Hippocampal formation (tissue), 2 donors: ENCODE results near the gene NEK4.
"Not testable (repeated sequence)": the region's sequence is repeated elsewhere in the genome, so short reads cannot be mapped to it uniquely, and the experiment has no call there.

Source experiments
- DNase-seq, 2 donors: peaks; one replicate each; lab custom pipeline; 2025; lab: John Stamatoyannopoulos, UW

NEK4 gene

GRCh38 chr3:52696830-52697631 is 73.7 kb downstream of the NEK4 start:
- no peak for DNase-seq

DNA sequence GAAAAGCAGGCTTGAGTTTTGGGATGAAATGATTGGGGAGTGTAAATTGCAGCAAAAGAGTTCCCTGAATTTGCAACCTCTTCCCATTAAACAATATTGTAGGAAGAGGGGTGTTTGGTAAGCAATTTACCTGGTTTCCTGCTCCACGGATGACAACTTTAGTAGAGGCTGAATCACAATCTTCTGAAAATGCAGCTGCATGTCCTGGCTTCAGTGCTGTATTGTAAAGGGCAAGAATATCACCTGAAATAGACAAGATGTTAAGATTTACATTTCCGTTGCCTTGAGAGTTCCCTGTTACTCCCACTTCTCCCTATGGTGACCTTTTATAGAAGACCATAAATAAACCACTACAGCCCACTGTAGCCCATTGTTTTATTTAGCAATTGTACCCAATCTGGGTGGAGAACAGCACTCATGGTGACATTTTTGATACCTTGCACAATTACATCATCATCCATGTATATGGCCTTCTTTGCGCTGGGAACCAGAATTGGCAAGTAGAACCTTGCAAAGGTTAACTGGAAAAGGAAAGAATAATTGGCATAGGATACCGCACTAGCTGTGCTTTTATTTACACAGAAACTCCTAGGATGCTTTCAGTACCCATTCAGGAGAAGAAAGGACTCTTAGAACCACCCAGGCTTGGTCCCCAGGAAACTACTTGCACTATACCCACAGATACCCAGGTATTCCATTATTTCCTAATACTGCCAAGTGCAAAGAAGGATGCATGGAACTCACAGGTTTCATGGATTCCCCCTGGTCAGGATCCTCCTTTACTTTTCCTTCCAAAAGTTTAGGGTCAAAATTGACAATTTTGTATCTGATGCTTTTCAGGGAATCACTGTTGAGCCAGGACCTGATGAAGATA is 74.7 kb downstream of the NEK4 start:
- no peak for DNase-seq

GRCh38 chr3:52694528-52695189 is 76.1 kb downstream of the NEK4 start:
- peak in 1 of 2 donors; percentile 9 for DNase-seq

DNA sequence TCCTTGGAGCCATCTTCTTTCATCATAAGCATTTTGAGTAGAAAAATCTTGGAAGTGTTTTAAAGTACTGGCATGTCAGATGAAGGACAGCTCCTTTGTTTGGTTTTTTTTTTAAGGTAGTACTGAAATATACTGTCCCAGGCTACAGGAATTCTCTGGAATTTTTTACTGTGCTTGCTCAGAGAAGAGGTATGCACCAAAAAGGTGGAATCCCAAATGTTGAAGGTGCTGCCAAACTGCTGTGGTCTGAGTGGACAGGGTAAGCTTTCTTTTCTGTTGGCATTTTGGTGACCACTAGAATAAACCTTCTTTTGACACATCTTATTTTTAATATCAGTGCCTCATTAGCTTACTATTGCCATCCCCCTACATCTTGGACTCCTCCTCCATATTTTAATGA is 77.7 kb downstream of the NEK4 start:
- no peak for DNase-seq

- no peak for DNase-seq
Measured at GRCh38 chr3:52690560-52690959, 80.2 kb downstream of the NEK4 start.

DNA sequence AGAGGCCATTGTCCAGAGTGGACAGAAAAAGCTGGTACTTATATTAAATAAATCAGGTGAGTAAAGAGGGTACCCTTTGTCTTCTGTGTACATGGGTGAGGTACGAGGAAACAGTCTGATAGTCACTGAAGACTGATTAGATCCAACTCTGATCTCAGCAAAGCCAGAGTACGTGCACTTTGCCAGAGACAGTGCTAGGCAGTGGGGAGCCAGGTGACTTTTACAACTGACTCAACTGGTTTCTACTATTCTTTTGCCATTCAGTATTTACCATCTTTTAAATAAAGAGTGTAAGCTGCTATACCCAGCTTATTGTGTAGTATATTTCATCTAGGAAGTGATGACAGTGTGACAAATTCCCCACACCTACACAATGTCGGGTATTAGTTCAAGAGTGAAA is 81.6 kb downstream of the NEK4 start:
- no peak for DNase-seq

GRCh38 chr3:52688266-52688665 is 82.5 kb downstream of the NEK4 start:
- no peak for DNase-seq

DNA sequence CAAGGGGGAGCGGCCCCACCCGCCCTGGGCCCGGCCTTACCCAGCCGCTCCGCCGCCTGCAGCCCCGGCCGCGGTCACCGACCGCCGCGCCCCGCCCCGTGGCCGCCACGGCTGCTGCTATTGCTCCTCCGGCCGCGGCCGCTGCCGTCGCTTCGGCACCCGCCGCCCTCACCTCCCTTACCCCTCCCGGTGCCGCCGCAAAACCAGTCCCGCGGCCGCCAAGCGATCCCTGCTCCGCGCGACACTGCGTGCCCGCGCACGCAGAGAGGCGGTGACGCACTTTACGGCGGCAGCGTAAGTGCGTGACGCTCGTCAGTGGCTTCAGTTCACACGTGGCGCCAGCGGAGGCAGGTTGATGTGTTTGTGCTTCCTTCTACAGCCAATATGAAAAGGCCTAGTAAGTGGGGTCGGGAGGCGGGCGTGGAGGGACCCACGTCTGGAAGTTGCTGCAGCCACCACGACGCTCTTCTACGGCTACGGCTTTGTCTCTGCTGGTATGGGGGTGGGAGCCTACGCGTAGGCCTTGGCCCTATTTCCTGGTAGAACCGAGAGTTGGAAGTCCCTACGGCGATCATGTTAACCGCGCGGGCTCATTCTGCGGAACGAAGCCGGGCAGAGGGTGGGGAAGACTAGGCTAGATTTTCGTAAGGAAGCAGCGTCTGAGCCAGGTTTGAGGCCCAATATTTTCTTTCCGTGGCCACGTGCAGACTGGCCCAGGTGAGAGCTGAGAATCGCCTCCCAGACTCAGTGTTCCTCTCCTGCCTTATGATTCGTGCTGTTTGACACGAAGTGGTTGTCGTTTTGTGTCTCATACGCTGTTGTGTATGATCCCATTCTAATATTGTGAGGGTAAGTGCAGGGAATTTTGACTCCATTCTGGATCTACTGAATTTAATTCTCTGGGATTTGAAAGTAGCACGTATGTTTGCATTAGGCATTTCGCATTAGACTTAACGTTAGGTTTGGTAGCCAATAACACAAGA is 84.7 kb downstream of the NEK4 start, which contains the start of the genes GNL3 and PBRM1:
TSS of gene GNL3 (plus strand) at position 324 of the 983 bp plus-strand sequence. CDS start at position 385, 61 bp downstream.
TSS of gene PBRM1 (minus strand) at position 205 of the 983 bp plus-strand sequence.
- DNase-seq, result peak; percentile 87 to 90

DNA sequence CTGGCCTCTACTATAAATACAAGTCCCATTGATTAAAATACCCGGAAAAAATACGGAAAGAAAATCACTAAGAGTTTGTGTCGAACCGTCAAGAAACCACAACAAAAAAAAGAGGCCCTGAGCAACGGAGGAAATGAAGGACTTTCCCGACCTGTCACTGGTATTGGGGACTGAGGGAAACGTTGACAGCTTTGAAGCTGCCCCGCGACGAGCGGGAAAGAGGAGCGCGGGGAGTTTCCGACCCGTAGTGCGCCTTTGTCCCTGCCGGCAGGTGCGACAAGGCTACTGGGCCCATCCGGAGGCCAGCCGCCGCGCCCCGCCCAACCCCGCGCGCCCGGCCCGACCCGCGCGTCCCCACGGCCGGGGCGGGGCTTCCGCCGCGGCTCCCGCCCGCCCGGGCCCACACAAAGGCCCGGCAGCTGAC is 85.4 kb downstream of the NEK4 start:
- peak; percentile 76 to 86 for DNase-seq

GRCh38 chr3:52684184-52684583 is 86.6 kb downstream of the NEK4 start:
- DNase-seq, result no peak

DNA sequence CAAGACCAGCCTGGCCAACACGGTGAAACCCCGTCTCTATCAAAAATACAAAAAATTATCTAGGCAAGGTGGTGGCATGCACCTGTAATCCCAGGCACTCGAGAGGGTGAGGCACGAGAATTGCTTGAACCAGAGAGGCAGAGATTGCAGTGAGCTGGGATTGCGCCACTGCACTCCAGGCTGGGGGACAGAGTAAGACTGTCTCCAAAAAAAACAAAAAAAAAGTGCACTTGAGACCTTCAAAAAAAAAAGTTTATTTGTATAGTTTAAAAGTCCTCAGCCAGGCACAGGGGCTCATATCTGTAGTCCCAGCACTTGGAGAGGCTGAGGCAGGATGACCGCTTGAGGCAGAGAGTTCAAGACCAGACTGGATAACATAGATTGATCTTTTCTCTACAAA is 87.1 kb downstream of the NEK4 start:
- no peak for DNase-seq

GRCh38 chr3:52682016-52682415 is 88.7 kb downstream of the NEK4 start:
- DNase-seq, result peak; percentile 3 to 27

DNA sequence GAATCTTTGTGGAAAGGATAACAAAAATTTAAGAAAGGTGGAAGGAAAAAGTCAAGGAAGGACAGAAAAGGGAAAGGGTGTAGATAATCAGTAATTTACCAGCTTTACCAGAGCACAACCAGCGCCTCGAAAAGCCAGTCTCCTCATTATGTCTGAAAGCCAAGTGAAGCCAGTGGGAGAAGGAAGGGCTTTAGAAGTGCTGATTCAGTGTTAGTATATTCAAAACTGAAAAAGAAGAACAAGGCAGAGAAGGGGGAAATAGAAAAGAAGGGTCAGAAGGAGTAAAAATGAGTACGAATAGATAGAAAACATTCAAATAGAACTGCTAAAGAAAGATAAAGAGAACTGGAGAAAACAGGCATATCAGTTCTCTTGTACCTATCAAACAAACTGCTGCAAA is 89.1 kb downstream of the NEK4 start:
- peak in 1 of 2 donors; percentile 27 for DNase-seq

DNA sequence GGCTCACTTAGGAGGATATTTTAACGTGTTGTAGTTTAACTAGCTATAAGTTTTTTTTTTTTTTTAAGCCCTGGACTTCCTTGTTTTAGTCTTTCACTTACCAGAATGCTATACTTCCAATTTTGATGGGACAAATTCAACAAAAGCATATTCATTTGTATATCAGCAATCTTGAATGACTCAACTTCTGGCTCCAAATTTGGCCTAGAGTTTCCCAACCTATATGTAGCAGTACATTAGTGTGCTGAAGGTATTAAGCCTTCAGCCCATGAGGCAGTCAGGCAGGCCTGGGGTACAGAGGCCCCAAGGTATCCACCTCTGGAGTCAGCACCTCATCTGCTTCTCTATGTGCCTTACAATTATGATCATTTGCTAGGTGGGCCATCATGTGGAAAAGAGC is 90.9 kb downstream of the NEK4 start:
- no peak for DNase-seq

DNA sequence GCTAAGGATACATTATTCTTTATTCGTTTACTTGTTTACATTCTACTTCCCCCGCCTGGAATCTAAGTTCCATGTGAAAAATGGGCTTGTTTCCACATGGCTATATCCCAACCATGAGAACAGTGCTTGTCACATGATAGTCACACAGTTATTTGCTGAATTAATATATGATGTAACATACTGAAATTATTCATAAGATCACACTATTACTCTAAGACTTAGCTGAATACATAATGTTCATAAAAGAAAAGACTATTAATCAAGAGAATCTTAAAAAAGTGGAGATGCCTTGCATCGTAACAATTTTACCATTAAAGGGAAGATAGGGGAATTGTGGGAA is 91.6 kb downstream of the NEK4 start:
- no peak for DNase-seq

DNA sequence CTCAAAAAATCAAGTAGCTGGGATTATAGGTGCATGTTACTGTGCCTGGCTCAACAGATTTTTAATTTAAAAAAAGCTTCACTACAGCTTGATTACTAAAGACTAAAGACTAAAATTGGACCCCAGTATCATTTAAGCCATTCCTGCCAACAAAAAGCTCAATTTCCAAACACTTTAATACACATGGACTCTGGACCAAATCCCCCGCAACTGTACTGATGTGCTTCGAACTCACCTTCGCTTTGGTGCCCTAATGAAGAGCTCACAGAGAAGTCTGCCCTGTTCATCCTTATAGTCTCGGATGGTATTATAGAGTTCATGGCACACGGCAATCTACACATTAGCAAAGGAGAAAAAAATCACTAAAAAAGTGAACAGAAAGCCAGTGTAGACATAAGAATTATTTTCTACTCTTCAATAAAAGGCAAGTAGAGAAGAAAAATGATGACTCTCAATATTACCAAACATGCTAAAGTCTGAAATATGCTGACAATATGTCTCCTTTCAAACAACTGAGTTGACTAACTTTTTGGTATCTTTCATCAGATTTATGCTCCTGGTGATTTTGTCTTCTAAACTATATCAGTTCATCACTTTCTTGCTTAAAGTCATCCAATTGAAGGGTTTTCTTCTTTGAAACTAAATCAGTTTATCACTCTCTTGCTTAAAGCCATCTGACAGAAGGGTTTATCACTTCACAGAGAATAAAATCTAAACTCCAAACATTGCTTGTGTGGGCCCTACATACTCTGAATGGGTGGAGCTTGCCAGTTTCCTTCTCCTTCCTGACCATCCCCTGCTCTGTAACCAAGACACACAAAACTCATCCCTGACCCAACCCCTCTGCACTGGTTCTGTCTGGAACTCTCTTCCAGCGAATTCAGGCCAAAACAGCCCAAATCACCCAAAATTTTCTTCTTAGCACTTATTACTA is 92.2 kb downstream of the NEK4 start:
- DNase-seq, result no peak

DNA sequence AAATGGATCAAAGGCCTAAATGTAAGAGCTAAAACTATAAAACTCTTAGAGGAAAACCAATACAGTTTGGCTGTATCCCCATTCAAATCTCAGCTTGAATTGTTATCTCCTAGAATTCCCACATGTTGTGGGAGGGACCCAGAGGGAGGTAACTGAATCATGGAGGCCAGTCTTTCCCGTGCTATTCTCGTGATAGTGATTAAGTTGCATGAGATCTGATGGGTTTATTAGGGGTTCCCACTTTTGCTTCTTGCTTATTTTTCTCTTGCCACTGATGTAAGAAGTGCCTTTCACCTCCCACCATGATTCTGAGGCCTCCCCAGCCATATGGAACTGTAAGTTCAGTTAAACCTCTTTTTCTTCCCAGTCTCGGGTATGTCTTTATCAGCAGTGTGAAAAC is 94.5 kb downstream of the NEK4 start:
- DNase-seq, result not testable (repeated sequence)

DNA sequence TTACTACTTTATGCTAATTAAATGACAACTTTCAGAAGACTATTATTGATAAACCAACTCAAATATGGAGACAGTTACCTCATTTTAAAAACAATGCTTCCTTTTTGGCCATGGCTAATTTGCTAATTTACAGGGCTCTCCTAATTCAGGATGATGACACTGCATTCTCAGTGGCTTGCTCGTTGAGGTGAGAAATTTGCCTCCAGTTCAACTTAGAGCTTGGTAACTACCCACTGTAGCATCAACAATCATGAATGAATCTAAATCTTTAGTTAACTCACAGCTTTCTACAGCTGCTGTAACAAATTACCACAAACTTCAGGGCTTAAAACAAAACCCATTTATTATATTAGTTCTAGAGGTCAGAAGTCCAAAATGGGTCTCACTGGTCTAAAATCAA is 99.1 kb downstream of the NEK4 start:
- DNase-seq, result no peak

DNA sequence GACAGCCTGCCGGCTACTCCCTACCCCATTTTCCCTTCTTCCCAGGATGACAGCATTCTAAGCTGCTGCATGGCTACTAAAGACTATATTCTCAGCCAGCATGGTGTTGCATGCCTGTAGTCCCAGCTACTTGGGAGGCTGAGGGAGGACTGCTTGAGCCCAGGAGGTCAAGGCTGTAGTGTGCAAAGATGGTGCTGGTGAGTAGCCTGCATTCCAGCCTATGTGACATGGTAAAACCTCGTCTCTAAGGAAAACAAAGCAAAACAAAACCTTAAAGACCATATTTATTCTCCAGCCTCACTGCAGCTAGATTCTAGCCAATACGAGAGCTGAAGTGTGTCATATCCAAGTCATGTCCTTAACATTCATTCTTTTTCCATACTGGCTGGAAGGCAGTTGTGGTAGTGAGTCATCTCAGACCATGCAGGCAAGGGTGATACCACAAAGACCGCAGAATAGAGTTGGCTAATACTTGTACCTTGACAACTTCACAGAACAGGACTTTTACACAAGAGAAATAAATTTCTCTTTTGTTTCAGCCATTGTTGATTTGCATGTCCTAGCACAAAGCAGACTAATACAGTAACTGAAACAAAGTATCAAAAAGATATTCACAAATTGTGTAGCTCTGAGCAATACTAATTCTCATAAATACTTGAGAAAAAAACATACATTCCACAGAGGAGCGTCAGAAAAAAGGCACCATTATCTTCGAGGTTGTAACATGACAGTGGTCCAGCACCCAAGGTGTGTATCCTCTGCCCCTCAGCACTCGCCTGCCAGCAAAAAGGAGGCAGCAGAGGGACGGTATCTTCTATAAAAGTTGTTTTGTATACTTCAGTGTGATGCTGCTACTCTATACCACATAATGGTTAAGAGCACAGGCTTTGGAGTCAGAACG is 99.9 kb downstream of the NEK4 start:
- DNase-seq, result no peak
